Activated CD8-positive, alpha-beta T cell treated with anti-CD3 and anti-CD28 coated beads for 36 hours (primary cell): Measurements from ENCODE around the gene MGAT4B. TPM values are rescaled to one million over a fixed set of nuclear protein-coding genes. Genes with fewer than 3 reads are reported as not detected.
A peak's percentile ranks its signal among the peaks of the same experiment; 100 is the strongest.
"Not testable (repeated sequence)": the region's sequence is repeated elsewhere in the genome, so short reads cannot be mapped to it uniquely, and the experiment has no call there.

Experiments used
- ATAC-seq: fragments of 200-7000 bp; cut with Tn5 transposase; one replicate; pipeline ENCODE4 v1.10.0; 2021; ENCODE audit warnings: mild to moderate bottlenecking, moderate library complexity
- CTCF ChIA-PET: fragments of 350-600 bp; sonication (Branson Sonifier 250); formaldehyde crosslinking; loops from one replicate; lab custom pipeline; 2021; ENCODE audit warnings: antibody characterized with exemption; lab: Charles Lee
- POLR2A ChIA-PET: fragments of 350-600 bp; sonication (Branson Sonifier 250); formaldehyde crosslinking; loops from one replicate; lab custom pipeline; 2021; ENCODE audit warnings: antibody characterized with exemption; lab: Charles Lee
- DNase-seq: peaks from one replicate; pipeline ENCODE4 v3.0.0-alpha.2; 2020
- H3K27ac Mint-ChIP-seq: one replicate; pipeline ENCODE4 v1.8.0; 2021; ENCODE audit warnings: mild to moderate bottlenecking, mixed read lengths
- H3K27me3 Mint-ChIP-seq: one replicate; pipeline ENCODE4 v1.8.0; 2021; ENCODE audit warnings: mixed read lengths
- H3K36me3 Mint-ChIP-seq: one replicate; pipeline ENCODE4 v1.8.0; 2021; ENCODE audit warnings: low read depth, mixed read lengths
- H3K4me1 Mint-ChIP-seq: one replicate; pipeline ENCODE4 v1.8.0; 2021; ENCODE audit warnings: low read depth, mixed read lengths
- H3K4me3 Mint-ChIP-seq: one replicate; pipeline ENCODE4 v1.8.0; 2021; ENCODE audit warnings: mild to moderate bottlenecking, moderate library complexity, mixed read lengths
- H3K9me3 Mint-ChIP-seq: one replicate; pipeline ENCODE4 v1.8.0; 2021; ENCODE audit warnings: mixed read lengths
- CTCF ChIP-seq: fragments of 200-600 bp; IDR thresholded peaks from one replicate; pipeline ENCODE4 v1.8.0; 2022; ENCODE audit warnings: antibody characterized with exemption, mild to moderate bottlenecking
- intact Hi-C: fragments of 100-400 bp; cut with micrococcal nuclease; formaldehyde crosslinking; loops from one replicate; pipeline ENCODE4 v1.10.0; 2022
- total RNA-seq, 2 experiments: library from RNA; stranded (reverse); gene quantifications; one replicate each; pipeline ENCODE4 v1.2.3, GENCODE V29; 2021

MGAT4B gene
- total RNA-seq, 2 experiments from 2014 or later = 62.8 to 65.9 TPM

DNA sequence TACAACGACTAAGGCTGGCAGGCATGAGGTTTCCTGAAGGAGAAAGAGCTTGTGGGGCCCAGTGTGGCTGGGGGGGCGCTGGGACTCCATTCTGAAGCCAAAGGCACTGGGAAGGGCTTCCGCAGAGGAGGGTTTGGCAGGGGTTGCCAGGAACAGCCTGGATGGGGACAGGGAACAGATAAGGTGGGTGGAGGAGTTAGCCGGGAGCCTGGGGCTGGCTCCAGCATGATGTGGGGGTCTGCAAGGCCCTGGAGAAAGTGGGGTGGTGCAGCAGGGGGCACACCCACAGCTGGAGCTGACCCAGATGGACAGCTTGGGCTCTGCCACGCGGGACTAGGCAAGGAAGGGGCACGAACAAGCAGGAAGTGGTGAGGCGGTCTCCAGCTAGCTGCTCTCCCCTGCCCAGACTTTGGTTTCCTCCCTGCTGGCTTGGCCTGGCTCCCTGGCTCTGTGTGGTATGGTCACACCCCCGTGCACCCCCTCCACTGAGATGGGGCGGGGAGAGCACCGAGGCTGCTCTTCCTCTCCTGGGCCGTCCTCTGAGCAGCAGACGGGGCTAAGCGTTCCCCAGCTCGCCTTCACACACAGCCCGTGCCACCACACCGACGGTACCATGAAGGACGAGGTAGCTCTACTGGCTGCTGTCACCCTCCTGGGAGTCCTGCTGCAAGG lies 13.1 kb downstream of the MGAT4B start, which contains the start of gene LTC4S:
LTC4S (plus strand) TSS at position 519 of the 672 bp plus-strand sequence; CDS start at position 614, 95 bp downstream.
- H3K4me3 Mint-ChIP-seq = peak within 1 kb of the TSS; percentile 55
- TF ChIP-seq CTCF = no peak
- ChIA-PET POLR2A (interaction anchor here (0.9 to 1.1 kb wide), 5 partner anchors 9 to 115 kb away, joined by 3 to 4 read pairs (median 3); partner anchors contain the start of gene MAML1), CTCF (interaction anchor here (1.2 to 3.1 kb wide), 4 partner anchors 9 to 56 kb away, joined by 3 to 16 read pairs (median 5); no protein-coding TSS in a partner anchor)
- H3K36me3 Mint-ChIP-seq = peaks cover 6% of the 10 kb centered on the region
- no peaks in the 10 kb centered on the region for H3K9me3 Mint-ChIP-seq
- DNase-seq = peak; percentile 76
- peaks cover 26% of the 10 kb centered on the region for H3K4me1 Mint-ChIP-seq
- H3K27me3 Mint-ChIP-seq = no peaks in the 10 kb centered on the region
- peak; percentile 71 for ATAC-seq
- no peak within 1 kb of the TSS for H3K27ac Mint-ChIP-seq
- intact Hi-C loops = no loop called here

GRCh38 chr5:179792612-179793467 lies 13.8 kb downstream of the MGAT4B start:
- H3K36me3 Mint-ChIP-seq = peaks cover 6% of the 10 kb centered on the region
- ChIA-PET POLR2A (interaction anchor here (0.9 to 1.2 kb wide), 3 partner anchors 10 to 115 kb away, joined by 3 to 4 read pairs (median 4); partner anchors contain the start of gene MAML1), CTCF (interaction anchor here (3.1 kb wide), 1 partner anchor 30 kb away, joined by 16 read pairs; no protein-coding TSS in a partner anchor)
- DNase-seq (no peak), ATAC-seq (no peak)
- H3K4me3 Mint-ChIP-seq = no peak overlapping the region
- no peak overlapping the region for H3K27ac Mint-ChIP-seq
- TF ChIP-seq CTCF = no peak
- H3K27me3 Mint-ChIP-seq = no peaks in the 10 kb centered on the region
- H3K4me1 Mint-ChIP-seq = peaks cover 26% of the 10 kb centered on the region
- intact Hi-C loops = no loop called here
- no peaks in the 10 kb centered on the region for H3K9me3 Mint-ChIP-seq

- CTCF ChIA-PET = no interaction called here
- no peaks in the 10 kb centered on the region for H3K9me3 Mint-ChIP-seq
Observed at GRCh38 chr5:179791881-179792611, 14.6 kb downstream of the MGAT4B start.

DNA sequence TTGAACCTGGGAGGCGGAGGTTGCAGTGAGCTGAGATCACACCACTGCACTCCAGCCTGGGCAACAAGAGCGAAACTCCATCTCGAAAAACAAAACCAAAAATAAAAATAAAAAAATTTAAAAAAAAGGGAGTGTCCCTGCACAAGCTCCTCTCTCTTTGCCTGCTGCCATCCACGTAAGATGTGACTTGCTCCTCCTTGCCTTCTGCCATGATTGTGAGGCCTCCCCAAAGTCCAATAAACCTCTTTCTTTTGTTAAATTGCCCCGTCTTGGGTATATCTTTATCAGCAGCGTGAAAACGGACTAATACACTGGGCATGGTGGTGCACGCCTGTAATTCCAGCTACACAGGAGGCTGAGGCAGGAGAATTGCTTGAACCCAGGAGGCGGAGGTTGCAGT lies 17.4 kb downstream of the MGAT4B start:
- H3K36me3 Mint-ChIP-seq, H3K4me3 Mint-ChIP-seq, POLR2A ChIA-PET, intact Hi-C loops, H3K9me3 Mint-ChIP-seq, H3K27me3 Mint-ChIP-seq, H3K27ac Mint-ChIP-seq, CTCF ChIA-PET, ATAC-seq, DNase-seq: not testable (repeated sequence)
- H3K4me1 Mint-ChIP-seq = peaks cover 11% of the 10 kb centered on the region

More at GRCh38 chr5:179791881-179792611, 14.6 kb downstream of the MGAT4B start:
- H3K36me3 Mint-ChIP-seq = peaks cover 4% of the 10 kb centered on the region
- intact Hi-C loops = no loop called here
- no peak overlapping the region for H3K27ac Mint-ChIP-seq
- ATAC-seq = no peak
- TF ChIP-seq CTCF = no peak
- POLR2A ChIA-PET = interaction anchor here (1.2 kb wide), 1 partner anchor 116 kb away, joined by 4 read pairs; no protein-coding TSS in a partner anchor
- H3K27me3 Mint-ChIP-seq = no peaks in the 10 kb centered on the region
- peaks cover 26% of the 10 kb centered on the region for H3K4me1 Mint-ChIP-seq
- H3K4me3 Mint-ChIP-seq = no peak overlapping the region
- no peak for DNase-seq
